ENCODE results near the gene TBC1D23.

Gene TBC1D23

GRCh38 chr3:100354850-100355249, 94.1 kb downstream of the TBC1D23 start:
- DNase-seq: peak; percentile 92

DNA sequence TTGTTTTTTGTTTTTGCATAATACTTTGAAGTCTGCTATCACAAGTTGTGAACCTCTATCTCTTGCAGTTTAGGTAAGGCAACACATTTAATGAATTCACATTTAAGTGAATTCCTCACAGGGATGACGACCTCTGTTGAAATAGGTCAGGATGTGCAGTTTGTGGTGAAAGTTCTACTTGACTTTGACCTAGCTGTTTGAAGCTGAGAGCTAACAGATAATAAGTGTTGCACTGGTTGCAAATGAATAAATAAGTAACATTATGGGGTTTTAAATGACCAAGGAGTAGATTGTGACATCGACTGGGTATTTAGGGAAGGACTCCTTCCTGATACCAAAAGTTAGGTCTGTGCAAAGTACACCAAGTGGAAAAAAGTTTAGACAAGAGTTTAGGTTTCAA, 97.6 kb downstream of the TBC1D23 start:
- DNase-seq: no peak

DNA sequence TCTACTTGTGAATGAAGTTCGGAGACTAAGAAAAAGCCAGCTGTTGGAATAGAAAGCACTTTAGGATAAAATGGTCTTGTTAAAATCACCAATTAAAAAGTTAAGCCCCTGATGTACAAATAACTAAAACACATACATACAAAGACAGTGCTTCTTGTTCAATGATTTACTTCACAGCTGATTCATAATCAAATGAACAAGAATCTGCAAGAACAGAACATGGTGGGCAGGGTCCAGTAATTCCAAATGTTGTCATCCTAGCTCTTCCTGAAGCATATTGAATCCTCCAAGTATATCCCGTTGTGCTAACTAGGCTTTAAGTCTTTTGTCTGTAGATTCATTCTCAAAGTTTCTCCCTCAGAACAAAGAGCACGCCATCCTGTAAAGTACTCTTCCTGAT, 98.2 kb downstream of the TBC1D23 start:
- no peak for DNase-seq

GRCh38 chr3:100360757-100361496, 100.1 kb downstream of the TBC1D23 start:
- no peak for DNase-seq

- DNase-seq: no peak
These were observed 101.1 kb downstream of the TBC1D23 start for GRCh38 chr3:100361897-100362296.

- no peak for DNase-seq
These were observed 103.6 kb downstream of the TBC1D23 start for GRCh38 chr3:100364421-100364820.

DNA sequence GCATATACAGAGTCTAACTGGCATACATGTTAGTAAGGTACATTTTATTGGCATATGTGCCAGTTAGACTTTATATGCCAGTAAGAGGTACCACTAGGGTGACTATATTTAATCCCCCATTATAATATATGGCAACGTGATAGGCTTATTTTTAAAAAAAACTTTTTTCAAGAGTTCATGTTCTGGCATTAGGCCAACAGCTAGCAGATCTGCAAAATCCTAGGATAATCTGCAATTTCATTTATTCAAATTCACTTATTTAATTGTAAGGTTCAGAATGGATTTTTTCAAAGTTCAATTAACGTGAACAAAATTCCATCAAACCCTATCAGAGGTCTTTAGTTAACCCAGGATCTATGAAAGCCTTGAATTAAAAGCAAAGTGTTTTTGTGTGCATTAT, 105.6 kb downstream of the TBC1D23 start:
- no peak for DNase-seq

DNA sequence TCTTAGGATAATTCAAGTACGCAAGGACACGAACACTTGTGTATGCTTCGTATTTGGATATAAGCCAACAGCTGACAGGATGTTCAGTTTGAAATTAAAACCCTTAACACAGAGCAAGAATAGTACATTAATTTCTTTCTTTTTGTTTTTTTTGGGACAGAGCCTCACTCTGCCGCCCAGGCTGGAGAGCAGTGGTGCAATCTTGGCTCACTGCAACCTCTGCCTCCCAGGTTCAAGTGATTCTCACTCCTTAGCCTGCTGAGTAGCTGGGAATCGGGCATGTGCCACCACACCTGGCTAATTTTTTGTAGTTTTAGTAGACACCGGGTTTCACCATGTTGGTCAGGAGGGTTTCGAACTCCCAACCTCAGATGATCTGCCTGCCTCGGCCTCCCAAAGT, 107.6 kb downstream of the TBC1D23 start:
- DNase-seq: no peak

DNA sequence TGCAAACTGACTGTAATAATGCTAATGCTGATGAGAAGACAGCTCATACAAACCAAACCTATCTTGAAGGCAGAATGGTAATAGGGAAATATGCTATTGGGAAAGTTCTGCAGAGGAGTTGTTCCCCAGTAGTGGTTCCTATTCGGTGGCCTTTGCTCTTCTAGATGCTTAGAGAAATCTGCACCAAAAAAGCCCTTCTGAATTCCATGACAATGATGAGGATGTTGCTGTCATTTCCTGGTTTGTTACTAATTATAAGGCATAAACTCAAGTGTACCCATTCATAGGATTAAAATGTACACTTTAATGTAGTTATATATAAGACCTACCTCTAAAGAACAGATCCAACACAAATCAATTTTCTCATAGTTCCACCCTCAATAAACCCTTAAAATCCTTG, 110.0 kb downstream of the TBC1D23 start:
- no peak for DNase-seq

DNA sequence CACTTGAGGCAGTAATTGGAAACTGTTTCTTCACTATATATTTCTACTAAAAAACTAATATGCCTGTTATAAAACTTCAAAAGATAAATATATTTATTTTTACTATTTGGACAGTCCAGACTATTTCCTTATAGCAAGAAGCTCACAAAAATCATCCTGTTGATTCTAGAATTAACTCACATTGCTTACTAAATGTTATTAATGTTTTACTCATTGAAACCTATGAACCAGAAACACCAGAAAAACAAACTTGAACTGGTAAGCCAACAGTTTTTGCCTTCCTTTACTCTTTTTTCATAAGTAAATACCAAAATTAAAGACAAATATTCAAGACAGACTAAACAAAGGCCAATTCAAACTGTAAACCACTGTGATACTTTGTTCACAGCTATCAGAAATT, 113.7 kb downstream of the TBC1D23 start:
- DNase-seq: no peak
